Endothelial cell (in vitro differentiated cells): Measurements from ENCODE around the gene MAD1L1. TPM values are rescaled to one million over a fixed set of nuclear protein-coding genes. Genes with fewer than 3 reads are reported as not detected.

Source experiments
- DNase-seq: peaks from one replicate; pipeline ENCODE4 v3.0.0; 2021; ENCODE audit warnings: low spot score
- H3K27ac Mint-ChIP-seq: one replicate; pipeline ENCODE4 v1.8.0; 2021; ENCODE audit warnings: mixed read lengths, inconsistent platforms; ENCODE audit not compliant: unreplicated experiment
- H3K27me3 Mint-ChIP-seq: one replicate; pipeline ENCODE4 v1.8.0; 2021; ENCODE audit warnings: mild to moderate bottlenecking, moderate library complexity, mixed read lengths, inconsistent platforms; ENCODE audit not compliant: unreplicated experiment
- H3K36me3 Mint-ChIP-seq: one replicate; pipeline ENCODE4 v1.8.0; 2021; ENCODE audit warnings: mild to moderate bottlenecking, low read depth, mixed read lengths, inconsistent platforms; ENCODE audit not compliant: unreplicated experiment
- H3K4me1 Mint-ChIP-seq: one replicate; pipeline ENCODE4 v1.8.0; 2021; ENCODE audit warnings: mild to moderate bottlenecking, mixed read lengths, inconsistent platforms; ENCODE audit not compliant: unreplicated experiment
- H3K4me3 Mint-ChIP-seq: one replicate; pipeline ENCODE4 v1.8.0; 2021; ENCODE audit warnings: mild to moderate bottlenecking, mixed read lengths, inconsistent platforms; ENCODE audit not compliant: unreplicated experiment
- H3K9me3 Mint-ChIP-seq: one replicate; pipeline ENCODE4 v1.8.0; 2021; ENCODE audit warnings: mixed read lengths, inconsistent platforms; ENCODE audit not compliant: unreplicated experiment
- total RNA-seq: library from RNA; stranded (reverse); fragmentation: NEBNext Ultra II Directional; extraction: Animal tissue kit (Norgen Biotek cat#: 25700); gene quantifications from one replicate; pipeline ENCODE4 v1.2.1, GENCODE V29; 2021; ENCODE audit not compliant: unreplicated experiment
- TF ChIP-seq, protein P1 (sequence below): fragments of 200-600 bp; sonication (generic); IDR thresholded peaks from one replicate; pipeline ENCODE4 v1.5.0; 2021; ENCODE audit warnings: antibody characterized with exemption; ENCODE audit not compliant: unreplicated experiment

MAD1L1 gene
- total RNA-seq, 1 donor from 2014 or later, result 43.3 TPM

DNA sequence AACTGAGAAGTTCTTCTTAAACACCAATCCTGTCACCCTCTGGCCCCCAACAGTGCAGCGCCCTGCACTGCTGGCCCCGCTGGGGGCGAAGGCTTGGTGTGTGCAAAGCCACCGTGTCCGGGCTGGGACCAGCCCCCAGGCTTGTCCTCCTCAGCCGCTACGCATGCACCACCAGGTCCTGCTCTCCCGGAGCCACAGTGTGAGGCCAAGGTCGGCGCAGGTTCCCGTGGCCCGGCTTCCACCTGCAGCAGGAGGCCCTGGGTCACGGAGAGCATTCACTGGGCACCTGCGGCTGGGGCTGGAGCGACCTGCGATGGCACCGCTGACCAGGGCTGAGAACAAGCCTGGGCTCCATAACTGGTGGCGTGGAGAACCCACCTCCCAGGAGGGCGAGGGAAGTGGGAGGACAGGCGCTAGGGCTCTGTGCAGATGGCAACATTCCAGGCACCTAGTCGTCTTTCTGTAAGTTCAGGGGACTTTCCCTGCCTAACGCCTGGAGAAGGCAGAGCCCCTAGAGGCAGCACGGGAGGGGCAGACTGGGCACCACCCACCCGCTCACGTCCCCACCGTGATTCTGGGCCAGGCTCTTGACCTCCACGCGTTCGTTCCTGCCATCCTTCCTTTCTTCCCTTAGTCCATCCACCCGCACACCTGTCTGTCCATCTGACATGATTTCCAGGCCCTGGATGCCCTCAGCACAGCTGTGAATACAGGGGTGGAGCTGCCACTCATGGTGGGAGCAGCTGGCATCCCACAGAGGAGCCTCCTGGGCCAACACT is 291.1 kb downstream of the MAD1L1 start:
- Mint-ChIP-seq H3K9me3 (no peaks in the 10 kb centered on the region), H3K27me3 (peaks cover 20% of the 10 kb centered on the region), H3K27ac (no peak overlapping the region), H3K4me1 (peaks cover 26% of the 10 kb centered on the region), H3K4me3 (no peak overlapping the region), H3K36me3 (peaks cover 15% of the 10 kb centered on the region)
- TF ChIP-seq, protein P1, sequence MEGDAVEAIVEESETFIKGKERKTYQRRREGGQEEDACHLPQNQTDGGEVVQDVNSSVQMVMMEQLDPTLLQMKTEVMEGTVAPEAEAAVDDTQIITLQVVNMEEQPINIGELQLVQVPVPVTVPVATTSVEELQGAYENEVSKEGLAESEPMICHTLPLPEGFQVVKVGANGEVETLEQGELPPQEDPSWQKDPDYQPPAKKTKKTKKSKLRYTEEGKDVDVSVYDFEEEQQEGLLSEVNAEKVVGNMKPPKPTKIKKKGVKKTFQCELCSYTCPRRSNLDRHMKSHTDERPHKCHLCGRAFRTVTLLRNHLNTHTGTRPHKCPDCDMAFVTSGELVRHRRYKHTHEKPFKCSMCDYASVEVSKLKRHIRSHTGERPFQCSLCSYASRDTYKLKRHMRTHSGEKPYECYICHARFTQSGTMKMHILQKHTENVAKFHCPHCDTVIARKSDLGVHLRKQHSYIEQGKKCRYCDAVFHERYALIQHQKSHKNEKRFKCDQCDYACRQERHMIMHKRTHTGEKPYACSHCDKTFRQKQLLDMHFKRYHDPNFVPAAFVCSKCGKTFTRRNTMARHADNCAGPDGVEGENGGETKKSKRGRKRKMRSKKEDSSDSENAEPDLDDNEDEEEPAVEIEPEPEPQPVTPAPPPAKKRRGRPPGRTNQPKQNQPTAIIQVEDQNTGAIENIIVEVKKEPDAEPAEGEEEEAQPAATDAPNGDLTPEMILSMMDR, result no peak
- no peak for DNase-seq

DNA sequence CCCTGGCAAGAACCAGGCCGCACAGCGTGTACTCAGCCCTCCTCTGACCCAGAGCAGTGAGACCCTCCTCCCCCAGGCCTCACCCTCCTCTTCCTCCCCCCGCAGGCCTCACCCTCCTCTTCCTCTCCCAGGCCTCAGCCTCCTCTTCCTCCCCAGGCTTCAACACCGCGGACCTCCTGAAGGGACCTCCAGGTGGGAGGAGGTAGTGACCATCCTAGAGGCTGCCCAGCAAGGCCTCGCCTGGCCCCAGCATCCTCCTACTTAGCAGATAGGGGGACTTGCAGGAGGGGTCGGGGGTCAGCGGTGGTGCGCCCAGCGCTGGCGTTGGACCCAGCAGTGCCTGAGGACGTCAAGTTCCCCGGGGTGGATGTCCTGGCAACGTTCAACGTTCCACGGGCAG is 291.9 kb downstream of the MAD1L1 start:
- no peak for DNase-seq
- Mint-ChIP-seq H3K27me3 (peaks cover 18% of the 10 kb centered on the region), H3K36me3 (peaks cover 19% of the 10 kb centered on the region), H3K27ac (no peak overlapping the region), H3K9me3 (no peaks in the 10 kb centered on the region), H3K4me1 (peaks cover 26% of the 10 kb centered on the region), H3K4me3 (no peak overlapping the region)
- TF ChIP-seq, protein P1, result no peak

DNA sequence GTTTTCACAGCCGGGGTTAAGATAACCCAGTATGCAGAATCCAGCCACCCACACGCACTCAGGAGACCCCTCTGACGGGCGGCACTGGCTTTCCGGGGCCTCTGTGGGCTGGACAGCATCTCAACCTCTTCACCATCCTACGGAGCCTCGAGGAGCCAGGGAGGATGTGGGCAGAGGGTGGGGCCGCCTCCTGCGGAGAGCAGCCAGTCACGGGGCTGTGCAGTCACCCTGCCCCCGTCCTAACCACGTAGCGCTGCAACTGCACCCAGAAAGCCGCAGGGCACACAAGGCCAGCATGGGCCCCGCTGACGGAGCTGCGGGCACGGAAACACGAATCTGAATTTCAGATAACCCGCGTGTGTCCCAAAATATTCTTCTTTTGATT is 292.4 kb downstream of the MAD1L1 start:
- Mint-ChIP-seq H3K4me3 (no peak overlapping the region), H3K36me3 (peaks cover 19% of the 10 kb centered on the region), H3K27ac (no peak overlapping the region), H3K4me1 (peaks cover 26% of the 10 kb centered on the region), H3K27me3 (peaks cover 18% of the 10 kb centered on the region), H3K9me3 (no peaks in the 10 kb centered on the region)
- TF ChIP-seq, protein P1, result no peak
- no peak for DNase-seq

DNA sequence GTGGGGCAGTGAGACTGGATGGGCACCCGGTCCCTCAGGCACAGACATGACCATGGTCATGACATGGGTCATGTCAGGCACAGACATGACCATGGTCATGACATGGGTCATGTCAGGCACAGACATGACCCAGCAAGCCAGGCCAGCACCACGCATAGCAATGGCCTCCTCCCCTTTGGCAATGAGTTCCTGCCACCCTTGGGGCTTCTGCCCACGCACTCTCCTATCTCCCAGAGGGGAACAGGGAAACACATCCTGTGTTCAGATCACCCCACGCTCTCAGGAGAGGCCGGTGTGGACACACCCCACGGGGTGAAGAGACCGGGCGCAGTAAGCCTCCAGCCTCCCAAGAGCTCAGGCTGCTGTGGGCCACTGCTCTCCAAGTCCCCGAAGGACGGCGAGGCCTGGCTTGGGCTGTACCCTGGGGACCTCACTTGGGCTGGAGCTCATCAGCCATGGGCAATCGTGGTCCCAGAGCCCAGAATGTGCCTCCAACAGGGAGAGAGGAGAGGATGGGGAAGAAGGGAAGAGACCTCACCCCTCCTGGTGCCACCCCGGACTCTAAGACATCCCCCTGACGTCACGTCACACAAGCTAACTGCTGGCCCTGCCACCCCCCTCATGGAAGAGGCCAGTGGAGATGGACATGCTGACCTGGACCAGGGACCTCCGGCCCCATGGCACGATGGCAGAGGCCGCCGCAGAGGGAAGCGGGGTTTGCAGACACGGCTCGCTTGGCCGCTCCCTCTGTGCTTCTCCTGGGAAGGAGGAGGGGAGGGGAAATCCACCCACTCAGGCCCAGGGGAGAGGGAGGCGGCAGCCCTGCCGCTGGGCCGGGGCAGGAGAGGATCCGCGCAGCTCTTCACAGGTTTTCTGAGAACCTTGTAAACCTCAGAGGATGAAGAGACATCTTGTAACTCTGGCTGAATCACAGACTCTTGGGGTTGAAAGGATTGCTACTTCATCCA is 293.0 kb downstream of the MAD1L1 start:
- Mint-ChIP-seq H3K27ac (no peak overlapping the region), H3K9me3 (no peaks in the 10 kb centered on the region), H3K4me3 (no peak overlapping the region), H3K27me3 (peaks cover 15% of the 10 kb centered on the region), H3K4me1 (peaks cover 26% of the 10 kb centered on the region), H3K36me3 (peaks cover 21% of the 10 kb centered on the region)
- TF ChIP-seq, protein P1, result no peak
- DNase-seq, result no peak
